K562 (cell line): Measurements from ENCODE around the gene TOM1L2. TPM values are rescaled to one million over a fixed set of nuclear protein-coding genes. Genes with fewer than 3 reads are reported as not detected.
A peak's percentile ranks its signal among the peaks of the same experiment; 100 is the strongest.

Experiments
- DPF2 ChIP-seq: fragments of 450-650 bp; IDR thresholded peaks from 2 replicates; pipeline ENCODE4 v1.6.1; 2016
- GATA2 ChIP-seq: sonication (generic); formaldehyde crosslinking; IDR thresholded peaks from 2 replicates; pipeline ENCODE4 v1.4.0; 2020; ENCODE audit warnings: mild to moderate bottlenecking, missing genetic modification reagents
- KLF1 ChIP-seq: fragments of 450-650 bp; IDR thresholded peaks from 2 replicates; pipeline ENCODE4 v1.6.1; 2016; ENCODE audit warnings: missing genetic modification characterization, missing compliant biosample characterization
- MEIS2 ChIP-seq: fragments of 450-650 bp; IDR thresholded peaks from 2 replicates; pipeline ENCODE4 v1.6.1; 2014; ENCODE audit warnings: mild to moderate bottlenecking; ENCODE audit not compliant: partially characterized antibody
- MYBL2 ChIP-seq, 2 experiments: fragments of 450-650 bp in 1 of 2; sonication (generic) in 1 of 2; formaldehyde crosslinking in 1 of 2; IDR thresholded peaks; 2 replicates each; pipeline versions ENCODE4 v1.6.1 to v1.8.1; 2017 to 2022; ENCODE audit warnings: borderline replicate concordance in 1 of 2, inconsistent platforms in 1 of 2, low read depth in 1 of 2, mild to moderate bottlenecking in 1 of 2, missing genetic modification reagents in 1 of 2, moderate library complexity in 1 of 2
- NR2C2 ChIP-seq, 2 experiments: fragments of 200-800 bp in 1 of 2; sonication (Bioruptor generic) in 1 of 2; sonication (generic) in 1 of 2; formaldehyde crosslinking in 1 of 2; IDR thresholded peaks; 2 replicates each; pipeline versions ENCODE4 v1.6.1 to v1.8.0; 2016 to 2022; ENCODE audit warnings: mild to moderate bottlenecking in 1 of 2, missing compliant biosample characterization in 1 of 2, missing genetic modification characterization in 1 of 2, missing genetic modification reagents in 1 of 2
- OTX1 ChIP-seq: fragments of 450-650 bp; formaldehyde crosslinking; IDR thresholded peaks from 2 replicates; pipeline ENCODE4 v1.4.0; 2022; ENCODE audit warnings: mild to moderate bottlenecking
- SMAD2 ChIP-seq: fragments of 150-350 bp; IDR thresholded peaks from 2 replicates; pipeline ENCODE4 v1.6.1; 2014; ENCODE audit warnings: low read depth, mild to moderate bottlenecking, low read length
- SMARCB1 ChIP-seq: IDR thresholded peaks from 2 replicates; pipeline ENCODE4 v1.6.1; 2011; ENCODE audit warnings: improper control_type of control experiment, low read depth; ENCODE audit not compliant: insufficient read length
- XRCC3 ChIP-seq: fragments of 450-650 bp; IDR thresholded peaks from 2 replicates; pipeline ENCODE4 v1.6.1; 2017; ENCODE audit warnings: mild to moderate bottlenecking, moderate library complexity
- ZBTB17 ChIP-seq: fragments of 450-650 bp; formaldehyde crosslinking; IDR thresholded peaks from 2 replicates; pipeline ENCODE4 v1.4.0; 2020; ENCODE audit warnings: mild to moderate bottlenecking
- ZBTB7A ChIP-seq: IDR thresholded peaks from 2 replicates; pipeline ENCODE4 v1.6.1; 2011; ENCODE audit warnings: low read depth, mild to moderate bottlenecking, low read length, moderate library complexity, borderline replicate concordance; ENCODE audit not compliant: control insufficient read depth
- ZFPM2 ChIP-seq: fragments of 250-450 bp; sonication (Bioruptor Pico); IDR thresholded peaks from 2 replicates; pipeline ENCODE4 v1.5.1; 2022; ENCODE audit warnings: mild to moderate bottlenecking
- ZNF274 ChIP-seq: IDR thresholded peaks from 2 replicates; pipeline ENCODE4 v1.6.1; 2011; ENCODE audit warnings: low read depth, mild to moderate bottlenecking, low read length, moderate library complexity, borderline replicate concordance
- ZNF280A ChIP-seq: fragments of 450-650 bp; IDR thresholded peaks from 2 replicates; pipeline ENCODE4 v1.6.1; 2018; ENCODE audit warnings: mild to moderate bottlenecking, low read depth; ENCODE audit not compliant: partially characterized antibody
- ZNF699 ChIP-seq: fragments of 250-450 bp; sonication (Bioruptor Pico); IDR thresholded peaks from 2 replicates; pipeline ENCODE4 v1.8.0; 2021; ENCODE audit warnings: mild to moderate bottlenecking, moderate library complexity; ENCODE audit not compliant: insufficient replicate concordance
- polyA plus RNA-seq, 8 experiments: library from polyadenylated mRNA; depleted of rRNA in 4 of 8; stranded (reverse) in 5 of 8; unstranded in 3 of 8; fragments of >200 nt; fragmentation: Nextera tagmentation in 2 of 8; fragmentation: Illumina TruSeq in 1 of 8; extraction: Ambion mirVana in 2 of 8; extraction: Trizol in 1 of 8; gene quantifications; 2 replicates each; pipeline versions ENCODE4 v1.2.1 to v1.2.3, GENCODE V29; 2011 to 2014; ENCODE audit warnings: inconsistent platforms in 1 of 8, missing spikeins in 1 of 8
- total RNA-seq, 7 experiments: library from RNA; depleted of rRNA in 6 of 7; stranded (reverse); fragments of >200 nt in 6 of 7; fragmentation: Illumina TruSeq in 2 of 7; extraction: Trizol in 2 of 7; gene quantifications; 2 replicates each; pipeline versions ENCODE4 v1.2.1 to v1.2.3, GENCODE V29; 2011 to 2021; ENCODE audit warnings: low replicate concordance in 1 of 7
- TF ChIP-seq, protein P1 (sequence below): fragments of 450-650 bp; IDR thresholded peaks from 2 replicates; pipeline ENCODE4 v1.6.1; 2014; ENCODE audit warnings: low read depth, mild to moderate bottlenecking, moderate library complexity, borderline replicate concordance
- TF ChIP-seq, protein P2 (sequence below): sonication (generic); formaldehyde crosslinking; IDR thresholded peaks from 2 replicates; pipeline ENCODE4 v1.8.0; 2022; ENCODE audit warnings: mild to moderate bottlenecking, low read depth, missing genetic modification reagents
- TF ChIP-seq, protein P3 (sequence below), 2 experiments: IDR thresholded peaks; 2 replicates each; pipeline ENCODE4 v1.6.1; 2012; ENCODE audit warnings: improper control_type of control experiment in 2 of 2, low read depth in 2 of 2, low read length in 2 of 2, borderline replicate concordance in 1 of 2

TOM1L2 gene
- total and polyA plus RNA-seq, 9 of the 15 experiments (the other 6 are each of a cell fraction or from before 2014, with no cell fraction given): 0.07 to 6.0 (median 2.5) TPM

DNA sequence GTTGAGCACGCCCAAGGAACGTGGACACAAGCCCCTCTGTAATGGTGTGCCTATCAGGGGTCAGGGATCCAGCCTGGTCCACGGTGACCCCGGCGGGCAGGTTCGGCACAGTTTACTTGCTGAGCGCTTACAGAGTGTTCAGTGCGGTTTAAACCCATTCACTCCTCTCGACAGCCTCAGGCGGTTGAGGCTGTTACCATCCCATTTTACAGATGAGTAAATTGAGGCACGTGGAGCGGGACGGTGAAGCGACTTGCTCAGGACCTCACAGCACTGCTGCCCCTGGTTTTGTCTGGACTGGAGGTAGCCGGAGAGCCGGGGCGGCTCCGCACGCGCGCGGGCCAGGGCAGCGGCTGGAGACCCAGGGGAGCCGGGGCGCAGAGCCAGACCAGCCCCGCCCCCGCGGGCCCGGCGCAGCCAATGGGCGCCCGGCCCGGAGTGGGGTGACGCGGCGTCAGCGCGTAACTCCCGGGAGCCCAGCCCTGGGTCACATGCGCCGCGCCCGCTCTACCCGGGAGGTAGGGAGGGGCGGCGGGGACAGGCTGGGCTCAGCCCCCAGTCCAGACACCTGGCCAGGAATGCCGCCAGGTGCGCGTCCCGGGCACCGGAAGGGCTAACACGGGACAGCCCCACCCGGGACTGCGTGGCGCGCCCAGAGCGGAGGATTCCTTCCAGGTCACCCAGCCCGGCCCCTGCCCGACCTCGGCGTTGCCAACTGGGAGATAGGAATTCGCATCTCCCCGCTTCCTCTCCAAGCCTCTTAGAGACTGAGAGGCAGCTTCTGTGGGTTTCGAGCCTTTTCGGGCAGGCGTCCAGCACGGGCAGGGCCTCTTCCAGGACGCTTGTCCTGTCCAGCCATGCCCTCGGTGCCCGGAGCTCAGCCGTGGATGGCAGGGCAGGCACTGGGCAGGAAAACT lies 132.2 kb downstream of the TOM1L2 start (continued):
- TF ChIP-seq, protein P1, sequence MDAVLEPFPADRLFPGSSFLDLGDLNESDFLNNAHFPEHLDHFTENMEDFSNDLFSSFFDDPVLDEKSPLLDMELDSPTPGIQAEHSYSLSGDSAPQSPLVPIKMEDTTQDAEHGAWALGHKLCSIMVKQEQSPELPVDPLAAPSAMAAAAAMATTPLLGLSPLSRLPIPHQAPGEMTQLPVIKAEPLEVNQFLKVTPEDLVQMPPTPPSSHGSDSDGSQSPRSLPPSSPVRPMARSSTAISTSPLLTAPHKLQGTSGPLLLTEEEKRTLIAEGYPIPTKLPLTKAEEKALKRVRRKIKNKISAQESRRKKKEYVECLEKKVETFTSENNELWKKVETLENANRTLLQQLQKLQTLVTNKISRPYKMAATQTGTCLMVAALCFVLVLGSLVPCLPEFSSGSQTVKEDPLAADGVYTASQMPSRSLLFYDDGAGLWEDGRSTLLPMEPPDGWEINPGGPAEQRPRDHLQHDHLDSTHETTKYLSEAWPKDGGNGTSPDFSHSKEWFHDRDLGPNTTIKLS: peak; percentile 60; the same call in 1 of the 2 replicates
- TF ChIP-seq ZNF280A: no peak
- no peak for TF ChIP-seq GATA2 (CRISPR knock-in tag)
- no peak for TF ChIP-seq OTX1 (CRISPR knock-in tag)
- TF ChIP-seq ZBTB7A: 0 out of 2 replicates have a peak, but pooled peaks have one; percentile 29
- TF ChIP-seq KLF1 (tag): peak; percentile 44; the same call in 1 of the 2 replicates
- no peak for TF ChIP-seq MYBL2 (IDR thresholded peaks at IDR 0.05; ENCODE audit: low read depth)
- no peak for TF ChIP-seq MYBL2 (CRISPR knock-in tag; IDR thresholded peaks at IDR 0.05; ENCODE audit: borderline replicate concordance)
- no peak for TF ChIP-seq XRCC3
- TF ChIP-seq SMAD2: no peak
- no peak for TF ChIP-seq DPF2
- TF ChIP-seq ZBTB17: peak; percentile 80
- TF ChIP-seq, protein P2, sequence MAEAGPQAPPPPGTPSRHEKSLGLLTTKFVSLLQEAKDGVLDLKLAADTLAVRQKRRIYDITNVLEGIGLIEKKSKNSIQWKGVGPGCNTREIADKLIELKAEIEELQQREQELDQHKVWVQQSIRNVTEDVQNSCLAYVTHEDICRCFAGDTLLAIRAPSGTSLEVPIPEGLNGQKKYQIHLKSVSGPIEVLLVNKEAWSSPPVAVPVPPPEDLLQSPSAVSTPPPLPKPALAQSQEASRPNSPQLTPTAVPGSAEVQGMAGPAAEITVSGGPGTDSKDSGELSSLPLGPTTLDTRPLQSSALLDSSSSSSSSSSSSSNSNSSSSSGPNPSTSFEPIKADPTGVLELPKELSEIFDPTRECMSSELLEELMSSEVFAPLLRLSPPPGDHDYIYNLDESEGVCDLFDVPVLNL (CRISPR knock-in tag): no peak
- TF ChIP-seq NR2C2 (CRISPR knock-in tag; IDR thresholded peaks at IDR 0.05): peak; percentile 92
- peak; percentile 97 for TF ChIP-seq NR2C2 (tag; IDR thresholded peaks at IDR 0.05)
- TF ChIP-seq, protein P3, sequence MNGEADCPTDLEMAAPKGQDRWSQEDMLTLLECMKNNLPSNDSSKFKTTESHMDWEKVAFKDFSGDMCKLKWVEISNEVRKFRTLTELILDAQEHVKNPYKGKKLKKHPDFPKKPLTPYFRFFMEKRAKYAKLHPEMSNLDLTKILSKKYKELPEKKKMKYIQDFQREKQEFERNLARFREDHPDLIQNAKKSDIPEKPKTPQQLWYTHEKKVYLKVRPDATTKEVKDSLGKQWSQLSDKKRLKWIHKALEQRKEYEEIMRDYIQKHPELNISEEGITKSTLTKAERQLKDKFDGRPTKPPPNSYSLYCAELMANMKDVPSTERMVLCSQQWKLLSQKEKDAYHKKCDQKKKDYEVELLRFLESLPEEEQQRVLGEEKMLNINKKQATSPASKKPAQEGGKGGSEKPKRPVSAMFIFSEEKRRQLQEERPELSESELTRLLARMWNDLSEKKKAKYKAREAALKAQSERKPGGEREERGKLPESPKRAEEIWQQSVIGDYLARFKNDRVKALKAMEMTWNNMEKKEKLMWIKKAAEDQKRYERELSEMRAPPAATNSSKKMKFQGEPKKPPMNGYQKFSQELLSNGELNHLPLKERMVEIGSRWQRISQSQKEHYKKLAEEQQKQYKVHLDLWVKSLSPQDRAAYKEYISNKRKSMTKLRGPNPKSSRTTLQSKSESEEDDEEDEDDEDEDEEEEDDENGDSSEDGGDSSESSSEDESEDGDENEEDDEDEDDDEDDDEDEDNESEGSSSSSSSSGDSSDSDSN (IDR thresholded peaks at IDR 0.05; ENCODE audit: borderline replicate concordance in 1 of 2, low read depth in 2 of 2, low read length in 2 of 2): peak in 1 of 2 experiments; percentile 66; a peak in 1 of 4 replicates
- no peak for TF ChIP-seq SMARCB1
- no peak for TF ChIP-seq ZFPM2 (CRISPR knock-in tag)
- no peak for TF ChIP-seq ZNF699
- TF ChIP-seq MEIS2: no peak
- no peak for TF ChIP-seq ZNF274
